Upper lobe of right lung (tissue), 1 donor: ENCODE measurements around the gene ATP1A1. TPM values are rescaled to one million over a fixed set of nuclear protein-coding genes. Genes with fewer than 3 reads are reported as not detected.

Experiments used
- ATAC-seq: fragments of 200-7000 bp; cut with Tn5 transposase; one replicate; pipeline ENCODE4 v1.9.1; 2020; ENCODE audit warnings: mild to moderate bottlenecking, moderate library complexity
- DNase-seq: peaks from one replicate; pipeline ENCODE4 v3.0.0-alpha.2; 2020
- H3K27ac ChIP-seq: fragments of 200-600 bp; one replicate; pipeline ENCODE4 v1.8.0; 2022
- H3K27me3 ChIP-seq: fragments of 200-600 bp; one replicate; pipeline ENCODE4 v1.8.0; 2022; ENCODE audit warnings: mild to moderate bottlenecking
- H3K36me3 ChIP-seq: fragments of 200-600 bp; one replicate; pipeline ENCODE4 v1.8.0; 2022
- H3K4me1 ChIP-seq: fragments of 200-600 bp; one replicate; pipeline ENCODE4 v1.8.0; 2022
- H3K4me3 ChIP-seq: fragments of 200-600 bp; one replicate; pipeline ENCODE4 v1.8.0; 2022; ENCODE audit warnings: mild to moderate bottlenecking
- H3K9me3 ChIP-seq: fragments of 200-600 bp; one replicate; pipeline ENCODE4 v1.8.0; 2022
- intact Hi-C: fragments of 100-400 bp; cut with DNase I; formaldehyde crosslinking; loops from one replicate; pipeline ENCODE4 v1.11.0; 2022
- total RNA-seq: library from RNA; stranded (reverse); fragmentation: NEBNext Ultra II Directional; extraction: Animal tissue kit (Norgen Biotek cat#: 25700); gene quantifications from one replicate; pipeline ENCODE4 v1.2.1, GENCODE V29; 2021
- TF ChIP-seq, protein P1 (sequence below): fragments of 200-600 bp; IDR thresholded peaks from one replicate; pipeline ENCODE4 v1.8.0; 2022; ENCODE audit warnings: antibody characterized with exemption
- donor health status: DM: no; HTN: yes; CAD: no; lungs with severe emphysema.

ATP1A1 gene
- total RNA-seq, 1 donor from 2014 or later, result 628 TPM

DNA sequence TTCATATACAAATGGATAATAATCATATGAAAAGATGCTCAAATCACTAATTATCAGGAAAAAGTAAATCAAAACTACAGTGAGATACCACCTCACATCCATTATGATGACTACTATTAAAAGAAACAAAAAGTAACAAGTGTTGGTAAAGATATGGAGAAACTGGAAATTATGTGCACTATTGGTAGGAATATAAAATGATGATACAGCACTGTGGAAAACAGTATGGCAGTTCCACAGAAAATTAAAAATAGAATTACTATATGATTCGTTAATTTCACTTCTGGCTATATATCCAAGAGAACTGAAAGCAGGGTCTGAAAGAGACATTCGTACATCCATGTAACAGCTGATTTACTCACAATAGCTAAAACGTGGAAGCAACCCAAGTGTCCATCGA is 21.1 kb upstream of the ATP1A1 start:
- ATAC-seq (no peak), DNase-seq (no peak)
- TF ChIP-seq, protein P1, sequence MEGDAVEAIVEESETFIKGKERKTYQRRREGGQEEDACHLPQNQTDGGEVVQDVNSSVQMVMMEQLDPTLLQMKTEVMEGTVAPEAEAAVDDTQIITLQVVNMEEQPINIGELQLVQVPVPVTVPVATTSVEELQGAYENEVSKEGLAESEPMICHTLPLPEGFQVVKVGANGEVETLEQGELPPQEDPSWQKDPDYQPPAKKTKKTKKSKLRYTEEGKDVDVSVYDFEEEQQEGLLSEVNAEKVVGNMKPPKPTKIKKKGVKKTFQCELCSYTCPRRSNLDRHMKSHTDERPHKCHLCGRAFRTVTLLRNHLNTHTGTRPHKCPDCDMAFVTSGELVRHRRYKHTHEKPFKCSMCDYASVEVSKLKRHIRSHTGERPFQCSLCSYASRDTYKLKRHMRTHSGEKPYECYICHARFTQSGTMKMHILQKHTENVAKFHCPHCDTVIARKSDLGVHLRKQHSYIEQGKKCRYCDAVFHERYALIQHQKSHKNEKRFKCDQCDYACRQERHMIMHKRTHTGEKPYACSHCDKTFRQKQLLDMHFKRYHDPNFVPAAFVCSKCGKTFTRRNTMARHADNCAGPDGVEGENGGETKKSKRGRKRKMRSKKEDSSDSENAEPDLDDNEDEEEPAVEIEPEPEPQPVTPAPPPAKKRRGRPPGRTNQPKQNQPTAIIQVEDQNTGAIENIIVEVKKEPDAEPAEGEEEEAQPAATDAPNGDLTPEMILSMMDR, result no peak
- no peak overlapping the region for H3K27ac ChIP-seq
- no peaks in the 10 kb centered on the region for H3K9me3 ChIP-seq
- no peaks in the 10 kb centered on the region for H3K36me3 ChIP-seq
- H3K4me1 ChIP-seq, result no peaks in the 10 kb centered on the region
- intact Hi-C loops, result no loop called here
- no peaks in the 10 kb centered on the region for H3K27me3 ChIP-seq
- H3K4me3 ChIP-seq, result no peak overlapping the region

DNA sequence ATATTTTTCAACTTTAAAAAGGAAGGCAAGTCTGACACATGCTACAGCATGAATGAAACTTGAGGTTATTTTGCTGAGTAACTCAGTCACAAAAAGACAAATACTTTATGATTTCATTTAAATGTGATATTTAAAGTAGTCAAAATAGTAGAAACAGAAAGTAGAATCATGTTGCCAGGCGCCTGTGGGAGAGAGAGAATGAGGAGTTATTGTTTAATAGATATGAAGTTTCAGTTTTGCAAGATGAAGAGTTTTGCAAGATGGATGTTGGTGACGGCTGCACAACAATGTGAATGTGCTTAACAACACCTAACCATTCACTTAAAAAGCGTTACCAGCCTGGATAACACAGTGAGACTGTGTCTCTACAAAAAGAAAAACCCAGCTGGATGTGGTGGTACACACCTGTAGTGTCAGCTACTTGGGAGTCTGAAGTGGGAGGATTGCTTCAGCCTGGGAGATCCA is 20.7 kb upstream of the ATP1A1 start:
- no peak for ATAC-seq
- intact Hi-C loops, result no loop called here
- Histone ChIP-seq H3K36me3 (no peaks in the 10 kb centered on the region), H3K4me1 (no peaks in the 10 kb centered on the region), H3K27me3 (no peaks in the 10 kb centered on the region), H3K9me3 (no peaks in the 10 kb centered on the region), H3K4me3 (no peak overlapping the region), H3K27ac (no peak overlapping the region)
- TF ChIP-seq, protein P1, result no peak
- no peak for DNase-seq

DNA sequence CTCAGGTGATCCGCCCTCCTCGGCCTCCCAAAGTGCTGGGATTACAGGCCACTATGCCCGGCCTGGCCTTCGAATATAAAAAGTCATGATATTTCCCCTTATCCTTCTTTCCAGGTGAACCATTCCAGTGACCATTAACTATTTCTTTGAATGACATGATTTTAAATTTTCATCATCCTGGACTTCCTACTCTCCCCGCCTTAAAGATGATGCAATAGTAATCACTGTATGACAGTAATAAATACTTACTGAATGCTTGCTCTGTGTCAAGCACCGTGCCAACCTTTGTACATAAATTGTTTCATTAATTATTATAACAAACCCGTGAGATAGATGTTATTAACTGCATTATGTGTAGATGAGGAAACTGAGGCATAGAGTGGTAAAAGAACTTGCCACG is 19.9 kb upstream of the ATP1A1 start:
- Histone ChIP-seq H3K9me3 (no peaks in the 10 kb centered on the region), H3K36me3 (no peaks in the 10 kb centered on the region), H3K4me3 (no peak overlapping the region), H3K27ac (no peak overlapping the region), H3K4me1 (no peaks in the 10 kb centered on the region), H3K27me3 (no peaks in the 10 kb centered on the region)
- no peak for DNase-seq
- no peak for ATAC-seq
- intact Hi-C loops, result no loop called here
- TF ChIP-seq, protein P1, result no peak

DNA sequence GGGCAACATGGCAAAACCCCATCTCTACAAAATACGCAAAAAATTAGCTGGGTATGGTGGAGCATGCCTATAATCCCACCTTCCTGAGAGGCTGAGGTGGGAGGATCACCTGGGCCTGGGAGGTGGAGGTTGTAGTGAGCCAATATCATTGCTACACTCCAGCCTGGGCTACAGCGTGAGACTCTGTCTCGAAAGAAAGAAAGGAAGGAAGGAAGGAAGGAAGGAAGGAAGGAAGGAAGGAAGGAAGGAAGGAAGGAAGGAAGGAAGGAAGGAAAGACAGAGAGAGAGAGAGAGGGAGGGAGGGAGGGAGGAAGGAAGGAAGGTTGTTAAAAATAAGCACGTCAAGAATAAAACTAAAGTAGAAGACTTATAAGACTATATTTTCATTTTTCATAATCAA is 17.0 kb upstream of the ATP1A1 start:
- ATAC-seq (no peak), DNase-seq (no peak)
- no peak overlapping the region for H3K27ac ChIP-seq
- no peaks in the 10 kb centered on the region for H3K36me3 ChIP-seq
- H3K27me3 ChIP-seq, result no peaks in the 10 kb centered on the region
- no peak overlapping the region for H3K4me3 ChIP-seq
- TF ChIP-seq, protein P1, result no peak
- no peaks in the 10 kb centered on the region for H3K9me3 ChIP-seq
- intact Hi-C loops, result no loop called here
- H3K4me1 ChIP-seq, result no peaks in the 10 kb centered on the region

DNA sequence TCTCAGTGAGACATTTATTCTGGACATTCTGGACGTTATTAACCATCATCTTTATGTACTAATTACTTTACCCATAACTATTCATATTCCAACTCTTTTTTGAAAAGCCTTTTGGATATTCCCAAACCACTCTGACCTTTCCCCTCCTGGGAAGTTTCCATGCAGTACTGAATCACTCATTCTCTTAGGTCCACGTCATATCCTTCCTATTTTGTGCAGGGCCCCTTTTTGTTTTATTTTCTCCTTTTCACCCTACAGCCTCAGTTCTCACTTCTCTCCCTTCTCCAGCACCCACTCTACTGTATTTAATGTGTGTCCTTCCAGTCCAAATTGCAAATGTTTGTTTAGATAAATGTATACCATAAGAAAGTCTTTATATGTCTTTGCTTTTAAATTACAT is 16.4 kb upstream of the ATP1A1 start:
- intact Hi-C loops, result no loop called here
- H3K36me3 ChIP-seq, result no peaks in the 10 kb centered on the region

More for the DNA sequence above, 16.4 kb upstream of the ATP1A1 start:
- H3K9me3 ChIP-seq, result no peaks in the 10 kb centered on the region
- TF ChIP-seq, protein P1, result no peak
- no peak overlapping the region for H3K27ac ChIP-seq
- DNase-seq (no peak), ATAC-seq (no peak)
- H3K4me3 ChIP-seq, result no peak overlapping the region
- H3K4me1 ChIP-seq, result no peaks in the 10 kb centered on the region
- no peaks in the 10 kb centered on the region for H3K27me3 ChIP-seq
